GM03348 (cell line): ENCODE data around the gene EP400.

Source experiments
- DNase-seq: peaks from one replicate; pipeline ENCODE4 v3.0.0; 2012; ENCODE audit warnings: low spot score

The EP400 gene

DNA sequence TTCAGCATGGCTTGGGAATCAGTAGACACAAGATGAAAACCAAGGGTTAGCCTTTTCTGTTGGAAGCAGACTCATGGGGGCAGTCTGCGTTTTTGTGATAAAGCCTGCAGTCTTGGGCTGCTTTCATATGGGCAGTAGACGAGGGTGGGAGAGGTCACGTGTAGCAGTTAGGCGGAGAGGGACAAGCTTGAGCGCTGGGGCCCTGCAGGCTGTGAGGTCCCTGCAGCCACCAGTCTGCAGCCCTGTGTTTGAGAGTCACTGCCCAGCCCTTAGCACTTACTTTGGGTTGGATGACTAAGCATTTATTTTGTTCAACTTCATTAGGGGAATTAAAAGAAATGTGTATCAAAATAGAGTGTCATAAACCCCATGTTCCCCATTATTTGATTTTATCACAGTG is 37.2 kb downstream of the EP400 start:
- DNase-seq, result no peak

DNA sequence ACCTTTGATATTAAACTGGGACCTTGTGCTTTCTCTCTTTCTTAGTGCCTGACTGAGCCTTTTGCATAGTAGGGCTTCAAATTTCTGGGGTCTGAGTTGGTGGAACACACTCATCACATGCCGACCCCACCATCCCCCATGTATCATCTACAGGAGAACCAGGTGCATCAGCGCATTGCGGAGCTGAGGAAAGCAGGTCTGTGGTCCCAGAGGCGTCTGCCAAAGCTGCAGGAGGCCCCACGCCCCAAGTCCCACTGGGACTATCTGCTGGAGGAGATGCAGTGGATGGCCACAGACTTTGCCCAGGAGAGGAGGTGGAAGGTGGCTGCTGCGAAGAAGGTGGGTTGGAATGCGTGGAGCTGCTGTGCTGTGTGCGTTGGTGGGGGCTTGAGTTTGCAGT is 37.8 kb downstream of the EP400 start:
- DNase-seq, result no peak

DNA sequence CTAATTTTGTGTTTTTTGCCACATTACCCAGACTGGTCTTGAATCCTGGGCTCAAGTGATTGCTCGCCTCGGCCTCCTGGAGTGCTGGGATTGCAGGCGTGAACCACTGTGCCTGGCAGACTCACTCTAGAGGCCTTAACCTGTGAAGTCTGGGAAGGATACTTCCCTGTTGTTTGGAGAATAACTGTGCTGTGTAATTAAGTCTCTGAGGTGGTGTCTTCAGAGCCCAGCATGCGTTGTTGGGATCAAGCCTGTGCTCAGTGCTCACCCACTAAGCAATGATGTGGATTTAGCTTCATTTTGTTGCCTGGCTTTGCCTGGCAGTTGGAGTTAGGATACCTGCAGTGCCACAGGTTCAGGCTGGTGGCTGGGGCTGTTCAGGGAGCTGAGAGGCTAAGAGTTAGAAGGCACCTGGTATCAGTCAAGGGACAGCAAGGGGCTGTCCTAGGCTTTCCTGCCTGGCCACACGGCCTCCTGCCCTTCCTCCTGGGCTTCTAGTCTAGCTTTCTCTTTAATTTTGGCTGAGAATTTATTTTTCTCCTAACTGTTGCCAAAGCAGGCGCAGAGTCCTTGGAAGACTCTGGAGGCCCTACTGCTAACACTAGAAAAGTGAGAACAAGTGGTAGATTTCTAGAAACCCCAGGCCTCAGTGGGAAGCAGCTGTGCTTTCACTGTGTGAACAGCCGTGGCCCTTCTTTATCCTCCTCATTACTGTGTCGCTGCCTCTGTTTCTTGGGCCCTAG is 38.5 kb downstream of the EP400 start:
- no peak for DNase-seq

- DNase-seq, result no peak
These were observed 39.3 kb downstream of the EP400 start for GRCh38 chr12:131989021-131989420.

DNA sequence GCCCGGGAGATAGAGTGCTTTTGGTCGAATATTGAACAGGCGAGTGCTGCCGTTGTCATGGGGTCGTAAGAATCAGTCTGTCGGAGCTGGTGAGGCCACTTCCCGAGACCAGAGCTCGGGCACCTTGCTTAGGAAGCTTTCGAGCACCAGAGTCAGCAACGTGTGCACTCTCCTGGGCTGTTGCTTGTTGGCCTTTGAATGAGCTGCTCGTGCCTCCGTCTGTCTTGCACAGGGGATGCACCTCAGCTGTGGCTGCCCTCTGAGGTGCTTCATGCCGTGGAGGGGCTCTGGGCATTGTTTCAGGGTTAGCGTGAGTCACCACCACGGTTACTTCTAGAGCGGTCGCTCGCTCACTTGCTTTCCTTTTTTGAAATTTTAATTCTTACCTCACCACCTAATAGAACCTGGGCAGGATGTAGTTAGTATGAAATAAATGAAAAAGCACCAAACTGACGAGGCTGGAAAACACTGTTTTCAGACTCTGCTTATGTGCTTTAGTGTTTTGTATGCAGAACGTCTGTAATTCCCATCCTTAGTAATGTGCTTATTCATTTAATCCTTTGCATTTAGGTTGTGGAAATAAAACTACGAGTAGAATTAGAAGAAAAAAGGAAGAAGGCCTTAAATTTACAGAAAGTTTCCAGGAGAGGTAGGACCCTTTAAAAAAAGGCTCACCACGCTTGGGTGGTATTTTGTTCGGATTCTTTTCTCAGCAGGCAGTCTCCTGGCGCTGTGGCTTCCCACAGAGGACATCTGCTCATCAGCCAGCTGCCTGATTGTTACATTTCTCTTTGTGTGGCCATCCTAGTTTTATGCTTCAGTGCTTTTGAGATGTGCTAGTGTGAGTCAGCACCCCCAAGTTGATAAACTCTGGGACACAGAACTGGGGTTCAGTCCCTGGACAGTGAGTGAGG is 40.6 kb downstream of the EP400 start:
- no peak for DNase-seq

- no peak for DNase-seq
These were observed 41.2 kb downstream of the EP400 start for GRCh38 chr12:131990980-131991305.

DNA sequence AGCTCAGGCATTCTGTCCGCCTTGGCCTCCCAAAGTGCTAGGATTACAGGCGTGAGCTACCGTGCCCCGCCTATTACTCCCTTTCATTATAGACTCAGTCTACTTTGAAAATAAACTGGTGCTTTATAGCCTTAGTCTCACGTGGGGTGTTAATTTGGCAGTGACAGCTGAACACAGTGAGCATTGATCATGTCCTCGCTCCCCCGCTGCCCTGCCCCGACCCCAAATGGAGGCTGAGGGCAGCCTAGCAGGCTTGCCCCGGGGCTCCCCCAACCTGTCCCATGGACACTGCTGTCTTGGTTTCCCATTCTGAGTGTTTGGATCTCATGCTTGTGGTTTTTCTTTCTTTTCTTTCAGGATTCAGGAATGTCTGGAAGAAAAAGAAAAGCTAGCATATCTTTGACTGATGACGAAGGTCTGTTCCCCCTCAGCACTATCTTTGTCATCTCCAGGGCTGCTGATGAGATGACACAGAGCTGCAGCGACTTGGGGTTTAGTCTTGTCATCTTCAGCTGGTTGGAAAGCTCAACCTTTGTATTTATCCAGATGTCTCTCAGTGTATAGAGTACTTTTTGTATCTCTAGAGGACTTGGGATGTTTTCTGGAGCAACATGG is 42.2 kb downstream of the EP400 start:
- DNase-seq, result no peak

- no peak for DNase-seq
These were observed 44.8 kb downstream of the EP400 start for GRCh38 chr12:131994589-131994988.

GRCh38 chr12:132000286-132000872 is 50.6 kb downstream of the EP400 start:
- DNase-seq, result no peak

DNA sequence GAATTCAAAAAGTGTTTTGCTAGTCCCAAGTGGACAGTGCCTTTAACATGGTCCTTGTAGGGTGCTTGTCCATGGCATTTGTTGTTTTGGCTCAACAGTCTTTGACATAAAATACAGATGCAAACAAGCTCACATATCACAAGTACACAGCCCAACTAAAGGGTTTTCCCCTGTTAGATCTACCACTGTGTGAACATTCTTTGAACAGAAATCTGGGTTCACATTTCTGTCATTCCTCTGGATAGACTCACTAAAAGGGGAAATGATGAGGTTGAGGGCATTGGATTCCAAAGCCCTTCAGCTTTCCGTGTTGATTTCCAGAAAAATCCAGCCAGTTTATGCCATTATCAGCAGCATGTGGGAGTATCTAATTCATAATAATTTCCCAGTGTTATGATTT is 54.1 kb downstream of the EP400 start:
- peak; percentile 81 for DNase-seq

- DNase-seq, result no peak
These were observed 55.2 kb downstream of the EP400 start for GRCh38 chr12:132004946-132005345.

GRCh38 chr12:132006056-132006680 is 56.4 kb downstream of the EP400 start:
- no peak for DNase-seq

DNA sequence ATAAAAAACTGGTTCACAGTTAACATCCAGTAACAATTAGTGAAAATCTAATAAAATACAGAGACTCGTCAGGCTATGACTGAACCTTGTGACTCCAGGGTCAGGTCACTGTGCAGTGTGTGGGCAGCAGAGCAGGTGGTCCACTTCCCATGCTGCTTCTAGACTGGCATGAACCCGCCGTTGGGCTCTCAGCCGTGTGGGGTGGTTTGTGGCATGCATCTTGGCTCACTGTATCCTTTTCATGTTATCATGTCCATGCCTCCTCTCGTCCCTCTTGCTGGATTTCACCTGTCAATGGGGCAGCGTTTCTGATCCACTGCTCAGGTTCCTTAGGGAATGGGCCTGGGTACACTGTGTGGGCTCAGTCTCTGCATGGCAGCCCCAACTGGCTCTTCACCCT is 57.3 kb downstream of the EP400 start:
- DNase-seq, result no peak

- no peak for DNase-seq
These were observed 59.7 kb downstream of the EP400 start for GRCh38 chr12:132009336-132009859.

GRCh38 chr12:132012919-132013568 is 63.3 kb downstream of the EP400 start:
- DNase-seq, result no peak

DNA sequence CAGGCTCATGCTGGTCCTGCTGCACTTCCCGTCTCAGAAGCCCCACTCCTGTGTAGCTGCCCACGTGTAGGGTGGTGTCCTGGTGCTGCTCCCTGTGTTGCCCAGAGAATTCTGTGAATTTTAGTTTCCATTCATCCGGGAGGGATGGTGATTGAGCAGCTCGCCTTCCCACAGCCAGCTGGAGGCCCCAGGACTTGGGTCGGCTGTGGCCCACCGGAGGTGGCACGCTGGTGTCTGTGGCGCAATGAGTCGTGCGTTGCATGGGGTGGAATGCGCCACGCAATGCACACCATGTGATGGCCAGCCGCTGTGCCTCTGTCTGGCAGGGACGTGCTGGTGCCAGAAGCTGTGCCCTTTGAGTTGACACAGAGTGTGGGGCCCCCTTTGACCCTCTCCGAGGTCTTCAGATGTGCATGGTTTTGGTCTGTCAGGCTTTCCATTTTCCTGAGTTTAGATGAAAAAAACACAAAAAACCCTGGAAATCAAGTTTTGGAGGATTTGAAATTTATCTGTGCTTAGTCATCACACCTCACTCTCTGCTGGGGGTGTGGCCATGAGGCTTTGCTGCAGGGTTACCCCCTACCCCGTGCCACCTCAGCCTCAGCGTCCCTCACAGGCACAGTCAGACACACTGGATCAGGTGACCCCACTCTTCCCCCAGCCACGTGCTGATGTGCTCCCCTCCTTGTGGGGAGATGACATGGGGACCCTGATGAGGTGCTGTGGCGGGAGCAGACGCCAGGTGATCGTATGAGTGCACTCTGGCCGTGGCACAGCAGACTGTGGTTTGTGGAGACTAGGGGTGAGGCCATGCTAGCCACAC is 64.6 kb downstream of the EP400 start:
- no peak for DNase-seq

- DNase-seq, result no peak
These were observed 65.2 kb downstream of the EP400 start for GRCh38 chr12:132014915-132015280.

DNA sequence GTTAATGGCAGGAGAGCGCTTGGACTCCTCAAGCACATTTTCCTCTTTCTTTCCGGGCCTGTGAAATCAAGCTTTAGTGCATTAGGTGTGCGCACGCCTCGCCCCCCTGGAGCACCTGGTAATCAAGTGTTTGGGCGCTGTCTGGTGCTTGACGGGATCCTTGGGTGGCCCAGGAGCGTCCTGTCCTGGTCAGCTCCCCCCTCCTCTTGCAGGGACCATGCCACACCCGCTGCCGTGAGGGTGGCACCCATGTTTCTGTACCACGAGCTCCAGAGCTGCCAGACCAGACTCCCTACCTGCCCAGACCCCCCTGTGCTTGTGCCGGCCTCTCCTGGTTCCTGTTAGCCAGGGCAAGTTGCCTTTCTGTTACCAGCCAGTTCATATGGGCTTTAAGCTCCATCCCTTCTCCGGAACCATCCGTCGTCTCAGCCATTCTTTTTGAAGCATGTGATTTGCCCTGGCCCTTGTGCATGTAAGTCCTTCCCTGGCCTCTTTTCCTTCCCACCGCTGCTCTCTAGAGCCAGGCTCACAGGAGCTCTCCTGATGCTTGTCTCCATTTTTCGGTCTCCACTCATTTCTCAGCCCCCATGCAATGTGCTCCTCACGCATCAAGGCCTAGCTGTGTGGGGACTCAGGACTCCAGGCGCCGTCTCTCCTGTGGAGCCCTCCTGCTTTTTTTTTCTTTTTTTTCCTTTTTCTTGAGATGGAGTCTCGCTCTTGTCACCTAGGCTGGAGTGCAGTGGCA is 66.1 kb downstream of the EP400 start:
- no peak for DNase-seq

DNA sequence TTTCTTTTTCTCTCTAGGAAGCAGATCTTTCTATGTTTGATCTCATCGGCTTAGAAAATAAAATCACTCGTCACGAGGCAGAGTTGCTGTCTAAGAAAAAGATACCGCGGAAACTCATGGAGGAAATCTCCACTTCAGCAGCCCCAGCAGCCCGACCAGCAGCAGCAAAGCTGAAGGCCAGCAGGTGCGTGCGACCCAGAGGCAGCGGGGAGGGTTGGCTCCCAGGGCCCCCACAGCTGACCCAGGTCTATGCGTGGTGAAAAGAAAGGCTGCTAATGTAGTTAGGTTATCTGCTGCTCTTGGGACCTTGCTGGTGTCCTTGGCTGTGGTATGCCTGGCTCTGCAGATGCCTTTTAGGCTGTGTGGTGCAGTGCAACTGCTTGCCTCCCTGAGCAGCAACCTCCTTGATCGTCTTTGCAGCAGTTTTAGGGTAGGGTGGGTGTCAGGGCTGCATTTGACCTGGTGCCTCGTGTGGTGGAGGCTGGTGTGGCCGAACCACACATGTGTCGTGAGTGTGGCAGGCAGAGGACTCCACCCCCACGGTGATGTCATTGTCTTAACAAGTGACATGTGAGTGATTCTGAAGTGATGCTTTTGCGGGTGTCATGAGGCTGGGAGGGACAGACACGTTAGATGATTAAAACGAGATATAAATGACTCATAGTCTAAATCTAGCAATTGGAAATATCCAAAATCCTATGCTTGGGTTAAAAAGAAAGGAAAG is 68.6 kb downstream of the EP400 start:
- no peak for DNase-seq
